Liver (tissue), 9 donors: Measurements from ENCODE around the gene FAM170B. TPM values are rescaled to one million over a fixed set of nuclear protein-coding genes. Genes with fewer than 3 reads are reported as not detected.

Experiments
- DNase-seq: peaks from one replicate; pipeline ENCODE4 v3.0.0-alpha.2; 2017; ENCODE audit warnings: low spot score
- H3K27ac ChIP-seq, 2 donors: one replicate each; pipeline ENCODE4 v1.7.0; 2013; ENCODE audit warnings: inconsistent platforms in 2 of 2, low read length in 2 of 2, control low read depth in 1 of 2, low read depth in 1 of 2, mild to moderate bottlenecking in 1 of 2
- H3K27me3 ChIP-seq, 4 donors: one replicate each; pipeline versions ENCODE4 v1.6.1 to v1.7.0; 2013; ENCODE audit warnings: low read length in 3 of 4, inconsistent platforms in 1 of 4, mild to moderate bottlenecking in 1 of 4, moderate library complexity in 1 of 4; ENCODE audit not compliant: control insufficient read depth in 4 of 4, insufficient read depth in 4 of 4
- H3K36me3 ChIP-seq, 4 donors: one replicate each; pipeline versions ENCODE4 v1.6.1 to v1.7.0; 2013; ENCODE audit warnings: low read length in 3 of 4, mild to moderate bottlenecking in 3 of 4, low read depth in 1 of 4, moderate library complexity in 1 of 4; ENCODE audit not compliant: control insufficient read depth in 4 of 4, insufficient read depth in 3 of 4
- H3K4me1 ChIP-seq, 4 donors: one replicate each; pipeline versions ENCODE4 v1.6.1 to v1.7.0; 2013; ENCODE audit warnings: low read length in 3 of 4, mild to moderate bottlenecking in 3 of 4, moderate library complexity in 1 of 4; ENCODE audit not compliant: control insufficient read depth in 4 of 4, insufficient read depth in 4 of 4
- H3K4me3 ChIP-seq, 3 donors: one replicate each; pipeline versions ENCODE4 v1.6.1 to v1.7.0; 2013; ENCODE audit warnings: low read length in 3 of 3, control low read depth in 1 of 3, low read depth in 1 of 3, mild to moderate bottlenecking in 1 of 3
- H3K9ac ChIP-seq, 2 donors: one replicate each; pipeline ENCODE4 v1.7.0; 2013; ENCODE audit warnings: low read length in 2 of 2, mild to moderate bottlenecking in 2 of 2, moderate library complexity in 2 of 2, control low read depth in 1 of 2, low read depth in 1 of 2
- H3K9me3 ChIP-seq, 4 donors: one replicate each; pipeline versions ENCODE4 v1.6.1 to v1.7.0; 2013; ENCODE audit warnings: low read length in 3 of 4; ENCODE audit not compliant: control insufficient read depth in 4 of 4
- ATF3 ChIP-seq: IDR thresholded peaks from 2 replicates; pipeline ENCODE4 v1.6.1; 2016; ENCODE audit warnings: antibody characterized with exemption
- CTCF ChIP-seq: fragments of 150-350 bp; IDR thresholded peaks from 2 replicates; pipeline ENCODE4 v1.5.1; 2017; ENCODE audit warnings: improper control_type of control experiment, low read depth, low read length; ENCODE audit not compliant: missing input control
- EGR1 ChIP-seq, 2 donors: IDR thresholded peaks; 2 replicates each; pipeline ENCODE4 v1.6.1; 2016 to 2018; ENCODE audit warnings: antibody characterized with exemption in 2 of 2, low read depth in 2 of 2
- FOXA1 ChIP-seq: IDR thresholded peaks from 2 replicates; pipeline ENCODE4 v1.6.1; 2016; ENCODE audit warnings: antibody characterized with exemption
- HNF4G ChIP-seq: IDR thresholded peaks from 2 replicates; pipeline ENCODE4 v1.6.1; 2016; ENCODE audit warnings: antibody characterized with exemption
- MAX ChIP-seq: IDR thresholded peaks from 2 replicates; pipeline ENCODE4 v1.6.1; 2016; ENCODE audit warnings: antibody characterized with exemption
- RAD21 ChIP-seq, 2 donors: IDR thresholded peaks; 2 replicates each; pipeline ENCODE4 v1.6.1; 2016; ENCODE audit warnings: antibody characterized with exemption in 2 of 2, mild to moderate bottlenecking in 2 of 2
- REST ChIP-seq: IDR thresholded peaks from 2 replicates; pipeline ENCODE4 v1.6.1; 2016; ENCODE audit warnings: antibody characterized with exemption, mild to moderate bottlenecking
- RXRA ChIP-seq, 2 donors: IDR thresholded peaks; 2 replicates each; pipeline ENCODE4 v1.6.1; 2017 to 2018; ENCODE audit warnings: antibody characterized with exemption in 2 of 2, mild to moderate bottlenecking in 1 of 2
- SP1 ChIP-seq: IDR thresholded peaks from 2 replicates; pipeline ENCODE4 v1.6.1; 2018; ENCODE audit warnings: antibody characterized with exemption, mild to moderate bottlenecking
- TAF1 ChIP-seq: conservative IDR thresholded peaks from 2 replicates; pipeline ENCODE4 v1.6.1; 2016; ENCODE audit warnings: antibody characterized with exemption, mild to moderate bottlenecking
- WGBS: extraction: QIAGEN DNeasy Blood & Tissue Kit; methylation state at CpG from one replicate; pipeline ENCODE4 v1.1.7; 2013; 5-methylcytosine and 5-hydroxymethylcytosine counted together
- polyA plus RNA-seq, 2 donors: library from polyadenylated mRNA; stranded (reverse) in 1 of 2; unstranded in 1 of 2; fragments of 200-250 nt in 1 of 2; fragments of >200 nt in 1 of 2; fragmentation: Nextera tagmentation in 1 of 2; extraction: Ambion mirVana in 1 of 2; gene quantifications; one replicate each; pipeline versions ENCODE4 v1.2.1 to v1.2.3, GENCODE V29; 2013 to 2015
- total RNA-seq, 2 donors: library from RNA; depleted of rRNA; stranded (reverse); fragments of >200 nt; gene quantifications; one replicate each; pipeline ENCODE4 v1.2.3, GENCODE V29; 2014
- donor health status: healthy.
- donor health status: healthy.
- donor health status: healthy.
- donor health status: healthy.
- donor health status: healthy.

Gene FAM170B
- total and polyA plus RNA-seq, 4 donors, result not detected

- Histone ChIP-seq H3K4me1 (no peaks in the 10 kb centered on the region), H3K4me3 (no peak overlapping the region), H3K9me3 (no peaks in the 10 kb centered on the region), H3K36me3 (no peaks in the 10 kb centered on the region), H3K27ac (no peak overlapping the region), H3K9ac (no peak overlapping the region), H3K27me3 (peaks cover 0 to 3% (median 0%) of the 10 kb centered on the region in 4 donors)
- no peak for TF ChIP-seq TAF1
- TF ChIP-seq REST, result no peak
- TF ChIP-seq MAX, result no peak
- no peak for DNase-seq
- 89% methylated on average over 4 of the region's 4 CpGs for WGBS
Measured at GRCh38 chr10:49139846-49140195, 6.0 kb upstream of the FAM170B start.

GRCh38 chr10:49139028-49139845, 5.4 kb upstream of the FAM170B start:
- DNase-seq, result no peak
- Histone ChIP-seq H3K9ac (no peak overlapping the region), H3K4me1 (no peaks in the 10 kb centered on the region), H3K27me3 (peaks cover 0 to 3% (median 0%) of the 10 kb centered on the region in 4 donors), H3K27ac (no peak overlapping the region), H3K4me3 (no peak overlapping the region), H3K36me3 (no peaks in the 10 kb centered on the region), H3K9me3 (no peaks in the 10 kb centered on the region)
- WGBS, result 79% methylated on average over 8 of the region's 8 CpGs
- TF ChIP-seq TAF1 (no peak), RXRA (IDR thresholded peaks at IDR 0.05) (no peak), RAD21 (IDR thresholded peaks at IDR 0.05) (no peak), CTCF (no peak), HNF4G (no peak), ATF3 (no peak), REST (no peak), FOXA1 (no peak), MAX (no peak), SP1 (no peak), EGR1 (IDR thresholded peaks at IDR 0.05; ENCODE audit: low read depth in 2 of 2) (no peak)
